Measurements from ENCODE around the gene MFF.
"Not testable (repeated sequence)": the region's sequence is repeated elsewhere in the genome, so short reads cannot be mapped to it uniquely, and the experiment has no call there.

The MFF gene

DNA sequence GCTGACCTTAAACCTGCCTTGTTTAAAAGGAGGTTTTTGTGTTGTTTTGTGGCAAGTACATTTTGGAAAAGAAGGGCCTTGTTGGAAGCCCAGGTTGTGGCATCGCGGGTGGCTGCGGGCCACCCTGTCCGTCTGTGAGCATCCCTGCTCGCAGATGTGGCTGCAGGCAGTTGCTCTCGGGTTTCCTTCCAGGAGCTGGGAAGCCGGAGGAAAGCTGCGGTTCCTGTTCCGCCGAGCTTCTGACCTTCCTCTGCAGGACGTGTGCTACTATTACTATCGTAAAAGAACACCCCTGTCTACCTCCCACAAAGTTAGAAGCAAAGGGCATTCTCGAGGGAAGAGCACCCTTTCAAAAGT lies 766 bp downstream of the MFF start:
- peak; percentile 49 for DNase-seq
- in situ Hi-C loops (cut with MboI; ENCODE audit: low pct_unique_long_range_greater_than_20kb, low sequenced_read_pairs): no loop called here

GRCh38 chr2:227326783-227327182 lies 1.7 kb downstream of the MFF start:
- DNase-seq: no peak
- in situ Hi-C loops (cut with MboI; ENCODE audit: low pct_unique_long_range_greater_than_20kb, low sequenced_read_pairs): no loop called here

DNA sequence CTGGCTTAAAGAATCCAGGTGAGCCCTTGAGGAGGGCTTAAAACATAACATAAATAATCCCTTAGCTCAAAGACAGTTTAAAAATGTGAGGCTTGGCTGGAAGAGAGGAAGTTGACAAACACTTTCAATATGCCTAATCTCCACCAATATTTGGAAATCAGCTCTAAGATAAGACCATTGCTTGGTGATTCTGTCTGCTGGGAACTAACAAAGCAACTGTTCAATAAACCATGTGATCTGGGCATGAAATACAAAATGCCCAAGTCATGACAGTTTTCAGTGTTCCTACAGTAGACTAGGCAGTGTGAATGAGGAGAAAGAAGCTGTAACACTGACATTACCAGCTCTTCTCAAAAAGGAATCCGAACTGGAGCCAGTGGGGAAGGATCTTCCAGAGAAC lies 10.7 kb downstream of the MFF start:
- in situ Hi-C loops (cut with MboI; ENCODE audit: low pct_unique_long_range_greater_than_20kb, low sequenced_read_pairs): no loop called here
- no peak for DNase-seq

GRCh38 chr2:227337442-227337841 lies 12.4 kb downstream of the MFF start:
- in situ Hi-C loops (cut with MboI; ENCODE audit: low pct_unique_long_range_greater_than_20kb, low sequenced_read_pairs): no loop called here
- no peak for DNase-seq

GRCh38 chr2:227339098-227339599 lies 14.1 kb downstream of the MFF start:
- in situ Hi-C loops (cut with MboI; ENCODE audit: low pct_unique_long_range_greater_than_20kb, low sequenced_read_pairs): no loop called here
- DNase-seq: no peak

- in situ Hi-C loops (cut with MboI; ENCODE audit: low pct_unique_long_range_greater_than_20kb, low sequenced_read_pairs): no loop called here
Measured at GRCh38 chr2:227340106-227340505, 15.1 kb downstream of the MFF start.

GRCh38 chr2:227341553-227341952 lies 16.5 kb downstream of the MFF start:
- in situ Hi-C loops (cut with MboI; ENCODE audit: low pct_unique_long_range_greater_than_20kb, low sequenced_read_pairs): no loop called here
- DNase-seq: no peak

More at GRCh38 chr2:227340106-227340505, 15.1 kb downstream of the MFF start:
- no peak for DNase-seq

GRCh38 chr2:227344231-227344630 lies 19.2 kb downstream of the MFF start:
- no peak for DNase-seq
- in situ Hi-C loops (cut with MboI; ENCODE audit: low pct_unique_long_range_greater_than_20kb, low sequenced_read_pairs): no loop called here

GRCh38 chr2:227347117-227347516 lies 22.1 kb downstream of the MFF start:
- DNase-seq: no peak

GRCh38 chr2:227348324-227348723 lies 23.3 kb downstream of the MFF start:
- no peak for DNase-seq
- in situ Hi-C loops (cut with MboI; ENCODE audit: low pct_unique_long_range_greater_than_20kb, low sequenced_read_pairs): no loop called here

More at GRCh38 chr2:227347117-227347516, 22.1 kb downstream of the MFF start:
- in situ Hi-C loops (cut with MboI; ENCODE audit: low pct_unique_long_range_greater_than_20kb, low sequenced_read_pairs): no loop called here

- in situ Hi-C loops (cut with MboI; ENCODE audit: low pct_unique_long_range_greater_than_20kb, low sequenced_read_pairs): no loop called here
- DNase-seq: no peak
Measured at GRCh38 chr2:227349989-227350612, 25.1 kb downstream of the MFF start.

DNA sequence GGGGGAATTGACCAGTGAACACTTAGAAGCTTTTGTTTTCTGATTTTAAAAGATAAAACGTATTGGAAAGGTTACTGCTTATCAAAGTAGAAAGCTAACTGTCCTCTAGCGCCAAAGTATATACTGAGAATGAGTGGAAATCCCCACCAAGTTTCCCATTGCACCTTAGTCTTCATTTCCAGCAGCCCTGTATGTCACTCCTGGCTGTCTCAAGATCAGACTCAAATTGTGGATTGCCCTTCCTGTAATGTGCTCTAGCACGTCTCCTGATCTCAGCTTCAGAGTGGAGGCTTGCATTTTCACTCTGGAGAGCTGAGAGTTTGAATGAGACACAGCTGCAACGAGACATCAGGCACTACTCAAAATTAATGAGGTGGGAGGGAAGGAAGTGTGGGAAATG lies 26.6 kb downstream of the MFF start:
- in situ Hi-C loops (cut with MboI; ENCODE audit: low pct_unique_long_range_greater_than_20kb, low sequenced_read_pairs): no loop called here
- DNase-seq: no peak

- no peak for DNase-seq
- in situ Hi-C loops (cut with MboI; ENCODE audit: low pct_unique_long_range_greater_than_20kb, low sequenced_read_pairs): no loop called here
Measured at GRCh38 chr2:227360351-227360750, 35.3 kb downstream of the MFF start.

GRCh38 chr2:227363756-227364155 lies 38.7 kb downstream of the MFF start:
- in situ Hi-C loops (cut with MboI; ENCODE audit: low pct_unique_long_range_greater_than_20kb, low sequenced_read_pairs): no loop called here
- DNase-seq: no peak

DNA sequence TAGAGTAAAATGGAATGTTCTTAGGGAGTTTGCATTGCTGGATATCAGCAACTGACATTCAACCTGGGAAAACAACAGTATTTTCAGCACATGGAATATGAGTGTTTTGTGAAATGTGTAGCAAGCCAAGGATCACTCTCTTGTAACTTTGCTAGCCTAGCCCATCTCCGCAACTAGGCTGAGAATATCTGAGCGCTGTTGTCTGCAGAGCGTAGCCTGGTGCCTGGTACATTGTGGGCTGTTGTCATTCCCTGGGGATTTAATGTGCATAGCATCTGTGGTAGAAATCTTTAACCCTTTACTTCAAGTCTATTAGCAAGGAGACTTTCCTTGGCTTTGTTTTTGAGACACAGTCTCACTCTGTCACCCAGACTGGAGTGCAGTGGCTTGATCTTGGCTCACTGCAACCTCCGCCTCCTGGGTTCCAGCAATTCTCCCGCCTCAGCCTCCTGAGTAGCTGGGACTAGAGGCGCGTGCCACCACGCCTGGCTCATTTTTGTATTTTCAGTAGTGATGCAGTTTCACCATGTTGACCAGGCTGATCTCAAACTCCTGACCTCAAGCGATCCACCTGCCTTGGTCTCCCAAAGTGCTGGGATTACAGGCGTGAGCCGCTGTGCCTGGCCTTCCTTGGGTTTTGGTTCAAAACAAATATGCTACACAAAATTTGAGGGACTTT lies 39.7 kb downstream of the MFF start:
- in situ Hi-C loops (cut with MboI; ENCODE audit: low pct_unique_long_range_greater_than_20kb, low sequenced_read_pairs): not testable (repeated sequence)

DNA sequence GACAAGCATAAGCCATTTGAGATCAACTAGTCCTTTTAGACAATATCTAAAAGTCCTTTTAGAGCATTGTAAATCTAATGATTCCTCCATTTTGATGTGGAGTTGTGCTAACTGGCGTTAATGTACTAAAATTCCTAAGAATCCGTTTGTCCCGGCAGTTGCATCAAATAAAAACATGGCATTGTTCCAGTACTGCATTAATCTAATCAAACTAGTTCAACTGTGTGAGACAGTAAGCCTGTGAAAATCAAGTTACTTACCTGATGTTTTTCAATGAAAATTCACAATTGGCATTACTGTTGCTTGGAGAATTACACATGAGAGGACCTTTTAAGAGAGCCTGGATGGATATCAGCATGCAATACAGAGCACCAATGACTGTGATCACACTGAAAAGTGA lies 40.8 kb downstream of the MFF start:
- in situ Hi-C loops (cut with MboI; ENCODE audit: low pct_unique_long_range_greater_than_20kb, low sequenced_read_pairs): no loop called here

More for the DNA sequence above, 39.7 kb downstream of the MFF start:
- not testable (repeated sequence) for DNase-seq

GRCh38 chr2:227366769-227367426 lies 41.8 kb downstream of the MFF start:
- no peak for DNase-seq
- in situ Hi-C loops (cut with MboI; ENCODE audit: low pct_unique_long_range_greater_than_20kb, low sequenced_read_pairs): no loop called here

More for the DNA sequence above, 40.8 kb downstream of the MFF start:
- DNase-seq: no peak

DNA sequence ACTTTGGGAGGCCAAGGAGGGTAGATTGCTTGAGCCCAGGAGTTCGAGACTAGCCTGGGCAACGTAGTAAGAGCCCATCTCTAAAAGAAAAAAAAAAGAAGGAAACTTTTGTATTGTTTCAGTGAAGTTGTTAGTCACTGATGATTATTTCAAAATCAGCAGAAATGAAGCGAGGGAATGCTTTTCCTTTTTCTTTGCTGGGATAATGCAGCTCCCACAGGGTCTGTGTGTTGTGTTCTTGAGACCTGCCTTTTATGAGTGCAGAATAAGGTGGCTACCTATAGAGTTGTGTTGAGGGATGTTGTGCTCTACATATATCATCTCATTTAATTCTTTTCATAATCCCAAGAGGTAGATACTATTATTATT lies 42.4 kb downstream of the MFF start:
- DNase-seq: no peak
- in situ Hi-C loops (cut with MboI; ENCODE audit: low pct_unique_long_range_greater_than_20kb, low sequenced_read_pairs): no loop called here

GRCh38 chr2:227368574-227368973 lies 43.5 kb downstream of the MFF start:
- no peak for DNase-seq
- in situ Hi-C loops (cut with MboI; ENCODE audit: low pct_unique_long_range_greater_than_20kb, low sequenced_read_pairs): no loop called here

- in situ Hi-C loops (cut with MboI; ENCODE audit: low pct_unique_long_range_greater_than_20kb, low sequenced_read_pairs): no loop called here
- no peak for DNase-seq
Measured at GRCh38 chr2:227370092-227370491, 45.0 kb downstream of the MFF start.
